DOHH2 (cell line): ENCODE data around the gene RBM20.

Experiments
- H3F3A ChIP-seq: fragments of 200-600 bp; sonication (generic), shearing (Covaris generic); 2 replicates; pipeline ENCODE4 v1.6.0; 2016; ENCODE audit warnings: antibody characterized with exemption, mild to moderate bottlenecking; ENCODE audit not compliant: control insufficient read depth, insufficient read depth
- H3K27ac ChIP-seq: fragments of 200-600 bp; sonication (generic); 2 replicates; pipeline ENCODE4 v1.5.1; 2014; ENCODE audit warnings: low read depth, mild to moderate bottlenecking, low read length, moderate library complexity
- H3K27me3 ChIP-seq: fragments of 200-600 bp; sonication (generic); 2 replicates; pipeline ENCODE4 v1.6.1; 2014; ENCODE audit warnings: mild to moderate bottlenecking, low read length, mixed read lengths; ENCODE audit not compliant: control insufficient read depth
- H3K36me3 ChIP-seq: fragments of 200-600 bp; sonication (generic); 2 replicates; pipeline ENCODE4 v1.6.1; 2014; ENCODE audit warnings: mild to moderate bottlenecking, low read length, moderate library complexity, mixed read lengths; ENCODE audit not compliant: control insufficient read depth
- H3K4me1 ChIP-seq: fragments of 200-600 bp; sonication (generic); 2 replicates; pipeline ENCODE4 v1.6.1; 2014; ENCODE audit warnings: mild to moderate bottlenecking, low read length, mixed read lengths; ENCODE audit not compliant: control insufficient read depth
- H3K4me2 ChIP-seq: fragments of 200-600 bp; sonication (generic); 2 replicates; pipeline ENCODE4 v1.6.0; 2014; ENCODE audit warnings: mild to moderate bottlenecking, low read length, moderate library complexity
- H3K4me3 ChIP-seq: fragments of 200-600 bp; sonication (generic); 2 replicates; pipeline ENCODE4 v1.5.1; 2014; ENCODE audit warnings: mild to moderate bottlenecking, low read length, mixed read lengths
- H3K79me2 ChIP-seq: fragments of 200-600 bp; sonication (generic); 2 replicates; pipeline ENCODE4 v1.6.1; 2014; ENCODE audit warnings: mild to moderate bottlenecking, low read length, mixed read lengths; ENCODE audit not compliant: control insufficient read depth
- H3K9me2 ChIP-seq: fragments of 200-600 bp; sonication (generic); replicated peaks from 2 replicates; pipeline ENCODE4 v1.6.1; 2014; ENCODE audit warnings: mild to moderate bottlenecking, low read length, mixed read lengths; ENCODE audit not compliant: control insufficient read depth
- H3K9me3 ChIP-seq: fragments of 200-600 bp; sonication (generic); 2 replicates; pipeline ENCODE4 v1.6.1; 2014; ENCODE audit warnings: antibody characterized with exemption, low read length, mixed read lengths; ENCODE audit not compliant: control insufficient read depth, insufficient read depth
- H4K20me1 ChIP-seq: fragments of 200-600 bp; sonication (generic); 2 replicates; pipeline ENCODE4 v1.6.0; 2014; ENCODE audit warnings: low read depth, mild to moderate bottlenecking, antibody characterized with exemption, low read length, moderate library complexity; ENCODE audit not compliant: control insufficient read depth, insufficient read depth
- CTCF ChIP-seq: fragments of 200-600 bp; sonication (generic); IDR thresholded peaks from one replicate; pipeline ENCODE4 v1.5.1; 2014; ENCODE audit warnings: antibody characterized with exemption, mild to moderate bottlenecking, low read depth, low read length; ENCODE audit not compliant: poor library complexity, severe bottlenecking
- EZH2phosphoT487 ChIP-seq: fragments of 200-600 bp; sonication (generic); IDR thresholded peaks from 2 replicates; pipeline ENCODE4 v1.6.1; 2017; ENCODE audit warnings: borderline replicate concordance, mild to moderate bottlenecking, antibody characterized with exemption, low read length, moderate library complexity, mixed read lengths

RBM20 gene

GRCh38 chr10:110810625-110811024 lies 166.5 kb downstream of the RBM20 start:
- Histone ChIP-seq H3F3A (no peaks in the 10 kb centered on the region), H3K4me1 (no peaks in the 10 kb centered on the region), H3K36me3 (no peaks in the 10 kb centered on the region), H4K20me1 (no peaks in the 10 kb centered on the region), H3K9me3 (no peaks in the 10 kb centered on the region), H3K4me2 (no peak overlapping the region), H3K4me3 (no peak overlapping the region), H3K27ac (no peak overlapping the region), H3K9me2 (no peaks in the 10 kb centered on the region), H3K79me2 (no peaks in the 10 kb centered on the region), H3K27me3 (0 out of 2 replicates have a peak, but pooled peaks cover 2% of the 10 kb centered on the region)
- TF ChIP-seq CTCF (no peak), EZH2phosphoT487 (no peak)

- 0 out of 2 replicates have a peak, but pooled peaks cover 2% of the 10 kb centered on the region for H3K27me3 ChIP-seq
- H3K79me2 ChIP-seq: no peaks in the 10 kb centered on the region
- no peak for TF ChIP-seq EZH2phosphoT487
- TF ChIP-seq CTCF: no peak
- no peak overlapping the region for H3K27ac ChIP-seq
- H3K9me2 ChIP-seq: no peaks in the 10 kb centered on the region
- no peaks in the 10 kb centered on the region for H3F3A ChIP-seq
- no peaks in the 10 kb centered on the region for H3K4me1 ChIP-seq
- H3K4me3 ChIP-seq: no peak overlapping the region
- no peak overlapping the region for H3K4me2 ChIP-seq
- H3K36me3 ChIP-seq: no peaks in the 10 kb centered on the region
- H3K9me3 ChIP-seq: no peaks in the 10 kb centered on the region
- H4K20me1 ChIP-seq: no peaks in the 10 kb centered on the region
Observed at GRCh38 chr10:110811791-110812581, 167.8 kb downstream of the RBM20 start.

- TF ChIP-seq EZH2phosphoT487 (no peak), CTCF (no peak)
- no peaks in the 10 kb centered on the region for H3K36me3 ChIP-seq
- no peaks in the 10 kb centered on the region for H3K79me2 ChIP-seq
Observed at GRCh38 chr10:110812583-110812982, 168.4 kb downstream of the RBM20 start.

More at GRCh38 chr10:110812583-110812982, 168.4 kb downstream of the RBM20 start:
- Histone ChIP-seq H3K4me3 (no peak overlapping the region), H3K27ac (no peak overlapping the region), H3K4me1 (no peaks in the 10 kb centered on the region), H4K20me1 (no peaks in the 10 kb centered on the region), H3F3A (no peaks in the 10 kb centered on the region), H3K27me3 (0 out of 2 replicates have a peak, but pooled peaks cover 2% of the 10 kb centered on the region), H3K4me2 (no peak overlapping the region), H3K9me3 (no peaks in the 10 kb centered on the region), H3K9me2 (no peaks in the 10 kb centered on the region)
